Activated CD4-positive, CD25-positive, alpha-beta regulatory T cell treated with anti-CD3 and anti-CD28 coated beads, Interleukin-2, amount 50 U/mL, for 24 hours (primary cell): ENCODE results near the gene FOXP3.
A peak's percentile ranks its signal among the peaks of the same experiment; 100 is the strongest.

Experiments
- ATAC-seq, 2 donors: fragments of 150-1000 bp; cut with Tn5 transposase; one replicate each; pipeline ENCODE4 v1.10.0; 2021; ENCODE audit warnings: mild to moderate bottlenecking in 1 of 2, moderate library complexity in 1 of 2

The FOXP3 gene

GRCh38 chrX:49273181-49273727, 8.7 kb upstream of the FOXP3 start:
- peak; percentile 9 to 18 for ATAC-seq

- ATAC-seq = no peak
Observed at GRCh38 chrX:49272421-49272820, 7.9 kb upstream of the FOXP3 start.

GRCh38 chrX:49271341-49271740, 6.8 kb upstream of the FOXP3 start:
- no peak for ATAC-seq

GRCh38 chrX:49270249-49270921, 5.9 kb upstream of the FOXP3 start:
- ATAC-seq = no peak

DNA sequence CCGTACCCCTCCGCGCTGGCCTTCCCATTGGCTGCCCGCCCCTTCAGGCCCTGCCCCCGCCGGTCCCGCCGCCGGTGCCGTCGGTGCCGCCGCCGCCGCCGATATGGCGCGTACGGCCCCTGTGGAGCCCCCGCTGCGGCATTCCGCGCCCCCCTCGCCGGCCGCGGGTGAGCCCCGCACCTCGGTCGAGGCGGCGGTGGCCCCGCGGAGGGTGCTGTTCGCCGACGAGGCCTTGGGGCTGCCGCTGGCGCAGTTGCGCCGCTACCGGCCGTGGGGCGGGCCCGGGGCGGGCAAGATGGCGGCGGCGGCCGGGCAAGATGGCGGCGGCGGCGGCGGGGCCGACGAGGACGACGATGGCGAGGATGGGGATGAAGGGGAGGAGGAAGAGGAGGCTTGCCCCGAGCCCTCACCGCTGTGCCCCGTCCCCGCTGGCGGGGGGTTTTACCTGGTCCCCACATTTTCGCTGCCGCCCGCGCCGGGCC, 5.3 kb upstream of the FOXP3 start, which contains the start of gene PPP1R3F:
Gene PPP1R3F, plus strand, starts transcription at position 27 of the 482 bp plus-strand sequence. Its CDS starts 77 bp downstream, at position 104.
- ATAC-seq = no peak

DNA sequence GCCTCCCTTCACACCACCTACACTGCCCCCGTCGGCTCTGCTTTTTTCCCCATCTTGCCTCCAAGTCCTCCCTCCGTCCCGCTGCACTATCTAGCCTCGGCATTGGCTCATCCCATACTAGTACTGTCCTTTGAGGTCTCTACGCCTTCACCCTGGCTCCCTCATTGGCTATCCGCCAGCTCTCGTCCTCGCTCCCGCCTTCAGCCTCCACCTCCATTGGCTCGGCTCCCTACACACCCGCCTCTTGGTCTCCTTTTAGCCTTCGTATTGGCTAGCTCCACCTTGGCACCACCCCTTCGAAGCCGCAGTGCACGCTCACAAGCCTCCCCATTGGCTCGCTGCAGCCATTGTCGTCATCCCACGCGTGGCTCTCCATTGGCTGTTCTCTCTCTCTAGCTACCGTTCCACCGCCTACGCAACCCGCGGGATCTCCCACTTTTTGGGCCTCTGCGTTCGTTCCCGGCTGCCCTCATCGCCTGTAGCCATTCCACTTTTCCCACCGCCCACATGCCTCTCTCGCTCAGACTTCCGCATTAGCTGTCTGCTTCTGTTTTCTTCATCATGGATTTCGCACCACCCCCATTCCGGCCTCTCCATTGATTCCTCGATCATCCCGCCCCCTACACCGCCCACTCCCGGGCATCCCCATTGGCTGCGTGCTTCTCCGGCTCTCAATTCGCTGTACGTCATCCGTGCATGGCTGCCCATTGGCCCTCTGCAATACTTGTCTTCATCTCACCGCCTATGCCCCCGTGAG, 4.7 kb upstream of the FOXP3 start:
- ATAC-seq = peak; percentile 65 to 72

GRCh38 chrX:49268702-49269009, 4.1 kb upstream of the FOXP3 start:
- no peak for ATAC-seq

DNA sequence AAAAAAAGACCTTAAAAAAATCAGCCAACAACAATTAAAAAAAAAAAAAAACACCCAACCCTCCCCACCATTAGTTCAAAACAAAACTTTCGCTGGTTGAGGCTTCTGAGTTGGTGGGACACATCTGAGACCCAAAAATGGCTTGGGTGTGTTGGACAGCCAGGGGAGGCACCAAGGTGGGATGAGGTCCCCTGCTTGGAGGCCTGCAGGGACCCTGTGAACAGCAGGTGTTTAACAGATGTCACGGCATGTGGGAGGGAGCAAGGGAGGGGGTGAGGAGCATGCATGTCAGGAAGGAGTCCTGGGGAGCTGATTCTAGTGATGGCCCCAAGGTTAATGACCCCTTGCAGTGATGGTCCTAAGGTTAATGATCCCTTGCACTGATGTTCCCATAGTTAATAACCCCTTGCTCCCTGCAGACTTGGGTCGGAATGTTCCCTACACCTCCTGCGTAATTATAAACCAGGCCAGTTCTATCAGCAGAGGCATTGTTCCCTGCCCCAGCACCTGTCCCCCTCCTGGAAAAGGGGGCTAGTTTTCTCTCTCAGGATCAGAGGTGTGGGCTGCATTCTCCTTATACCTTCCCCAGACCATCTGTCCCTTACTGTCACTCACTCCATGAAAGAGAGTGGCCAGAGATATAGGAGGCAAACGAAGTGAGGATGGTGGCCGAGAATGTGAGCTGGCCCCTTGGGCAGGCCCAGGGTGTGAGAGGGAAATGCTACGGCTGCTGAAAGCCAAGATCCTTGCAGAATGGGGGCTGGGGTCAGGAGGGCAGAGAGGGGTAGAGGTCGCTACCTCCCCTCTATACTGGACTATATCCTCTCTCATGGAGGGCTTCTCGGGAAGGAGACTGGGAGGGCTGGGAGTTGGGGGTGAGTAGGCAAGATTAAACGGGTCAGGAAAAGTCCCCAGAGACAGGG, 2.3 kb upstream of the FOXP3 start:
- no peak for ATAC-seq

DNA sequence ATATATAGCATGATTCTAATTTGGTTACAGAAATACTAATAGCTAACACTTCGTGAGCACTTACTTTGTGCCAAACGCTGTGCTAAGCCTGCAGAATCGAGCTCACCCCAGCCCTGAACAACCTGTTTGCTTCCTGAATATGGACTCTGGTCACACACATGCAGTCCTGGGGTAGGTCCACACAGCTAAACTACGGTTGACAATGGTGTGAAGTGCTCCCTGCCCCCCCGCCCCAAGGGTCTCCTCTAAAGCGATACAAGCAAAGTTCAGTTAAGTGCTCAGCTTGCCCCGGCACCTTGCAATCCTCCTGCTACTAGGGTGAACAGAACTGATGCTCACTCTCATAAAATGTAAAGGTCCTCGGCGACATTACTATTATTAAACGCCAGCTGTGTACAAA, 879 bp downstream of the FOXP3 start:
- ATAC-seq = no peak

DNA sequence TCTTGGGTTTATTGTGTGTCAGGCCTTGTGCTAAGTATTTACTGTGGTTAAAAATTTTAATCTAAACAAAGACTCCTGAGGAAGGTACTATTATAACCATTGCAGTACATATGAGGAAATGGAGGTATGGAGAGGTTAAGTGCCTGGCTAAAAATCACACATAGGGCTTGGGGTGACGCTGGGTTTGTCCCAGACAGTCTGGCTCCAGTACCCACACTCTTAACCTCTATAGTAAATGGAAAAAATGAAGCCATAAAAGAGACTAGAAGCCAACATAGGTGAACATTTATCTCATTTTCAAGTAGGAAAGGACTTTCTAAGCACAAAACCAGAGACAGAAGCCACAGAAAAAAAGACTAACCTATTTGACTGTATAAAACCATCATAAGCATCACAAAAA, 1.9 kb downstream of the FOXP3 start:
- ATAC-seq = no peak

DNA sequence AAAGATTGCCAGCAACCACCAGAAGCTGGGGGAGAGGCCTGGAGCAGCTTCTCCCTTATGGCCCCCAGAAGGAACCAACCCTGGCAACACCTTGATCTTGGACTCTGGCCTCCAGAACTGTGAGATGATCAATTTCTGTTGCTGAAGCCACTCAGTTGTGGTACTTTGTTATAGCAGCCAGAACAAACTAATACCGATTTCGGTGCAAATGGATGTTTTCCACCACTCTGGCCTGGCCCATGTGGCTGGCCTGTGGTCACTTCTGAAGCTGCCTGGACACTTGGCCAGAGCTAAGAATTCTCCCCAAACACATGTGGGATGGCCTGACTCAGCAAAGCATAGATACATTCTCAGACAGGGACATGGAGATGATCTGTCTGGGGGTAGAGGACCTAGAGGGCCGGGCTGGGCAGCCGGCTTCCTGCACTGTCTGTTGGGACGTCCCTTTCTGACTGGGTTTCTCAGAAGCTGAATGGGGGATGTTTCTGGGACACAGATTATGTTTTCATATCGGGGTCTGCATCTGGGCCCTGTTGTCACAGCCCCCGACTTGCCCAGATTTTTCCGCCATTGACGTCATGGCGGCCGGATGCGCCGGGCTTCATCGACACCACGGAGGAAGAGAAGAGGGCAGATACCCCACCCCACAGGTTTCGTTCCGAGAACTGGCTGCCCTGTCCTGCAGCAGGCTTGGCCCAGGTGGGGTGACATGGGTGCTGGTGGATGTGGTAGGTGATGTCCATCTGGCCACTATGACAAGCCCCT, 4.1 kb downstream of the FOXP3 start:
- peak; percentile 31 to 37 for ATAC-seq

DNA sequence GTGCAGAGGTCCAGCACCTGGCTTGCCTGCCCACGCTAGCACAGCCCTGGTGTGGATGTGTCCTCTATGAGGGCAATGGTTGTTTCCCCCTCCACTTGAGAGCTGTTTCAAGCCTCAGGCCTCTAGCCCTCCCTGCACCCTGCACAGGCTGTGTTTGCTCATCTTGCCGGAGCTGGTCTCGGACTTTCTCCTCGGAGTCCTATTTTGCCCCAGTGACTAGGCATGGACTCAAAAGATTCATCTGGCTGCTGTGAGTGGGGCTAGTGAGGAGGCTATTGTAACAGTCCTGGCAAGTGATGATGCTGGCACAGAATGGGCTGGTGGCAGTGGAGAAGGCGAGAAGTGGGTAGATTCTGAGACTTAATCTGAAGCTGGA, 5.8 kb downstream of the FOXP3 start:
- no peak for ATAC-seq

- peak; percentile 17 to 18 for ATAC-seq
Observed at GRCh38 chrX:49257846-49258748, 6.4 kb downstream of the FOXP3 start.

DNA sequence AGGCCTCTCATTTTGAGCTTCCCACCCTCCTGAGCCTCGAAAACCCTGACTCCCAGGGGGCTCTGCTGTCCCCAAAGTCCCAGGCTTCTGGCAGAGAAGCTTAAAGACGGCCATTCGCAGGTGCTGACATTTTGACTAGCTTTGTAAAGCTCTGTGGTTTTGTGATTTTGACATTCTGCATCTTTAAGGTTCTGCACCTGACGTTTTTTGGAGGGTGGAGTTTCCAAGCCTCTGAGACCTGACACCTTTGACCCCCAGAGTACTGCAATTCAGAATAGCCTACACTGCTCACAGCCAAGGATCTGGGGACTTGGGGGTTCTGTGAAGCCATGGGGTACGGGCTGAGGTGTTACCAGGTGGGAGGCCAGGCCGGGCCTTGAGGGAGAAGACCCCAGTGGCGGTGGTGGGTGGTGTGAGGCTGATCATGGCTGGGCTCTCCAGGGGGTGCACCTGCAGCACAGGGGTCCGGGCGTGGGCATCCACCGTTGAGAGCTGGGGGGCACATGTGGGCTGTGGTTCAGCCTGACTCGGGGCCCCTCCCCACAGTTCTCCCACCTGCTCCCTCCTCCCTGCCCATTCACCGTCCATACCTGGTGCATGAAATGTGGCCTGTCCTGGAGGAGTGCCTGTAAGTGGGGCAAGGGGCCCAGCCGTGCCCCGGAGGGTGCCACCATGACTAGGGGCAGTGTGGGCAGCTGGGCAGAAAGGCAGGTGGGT, 7.3 kb downstream of the FOXP3 start:
- ATAC-seq = no peak

DNA sequence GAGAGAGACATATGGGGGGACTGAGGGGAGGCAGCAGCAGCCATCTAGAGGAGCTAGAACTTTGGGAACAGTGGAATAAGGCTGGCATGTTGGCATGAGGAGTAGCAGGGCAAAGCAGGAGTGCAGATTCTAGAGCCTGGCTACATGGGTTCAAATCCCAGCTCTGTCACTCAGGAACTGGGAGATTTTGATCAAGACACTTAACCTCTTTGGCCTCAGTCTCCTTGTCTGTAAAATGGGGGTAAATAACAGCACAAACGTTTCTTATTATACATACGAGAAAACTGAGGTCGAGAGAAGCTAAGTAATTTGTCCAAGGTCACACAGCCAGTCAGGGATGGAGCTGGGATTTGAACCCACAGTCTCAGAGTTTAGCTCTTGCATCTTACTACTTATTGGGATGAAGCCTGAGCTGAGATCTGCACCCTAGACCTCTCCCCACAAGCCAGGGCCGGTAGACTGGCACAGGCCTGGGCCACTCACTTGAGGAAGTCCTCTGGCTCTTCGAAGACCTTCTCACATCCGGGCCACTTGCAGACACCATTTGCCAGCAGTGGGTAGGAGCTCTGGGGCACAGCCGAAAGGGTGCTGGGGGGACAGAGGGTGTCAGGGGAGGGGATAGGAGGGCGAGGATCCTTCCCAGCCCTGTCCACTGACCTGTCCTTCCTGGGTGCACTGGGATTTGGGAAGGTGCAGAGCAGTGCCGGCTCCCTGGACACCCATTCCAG, 8.1 kb downstream of the FOXP3 start:
- no peak for ATAC-seq

DNA sequence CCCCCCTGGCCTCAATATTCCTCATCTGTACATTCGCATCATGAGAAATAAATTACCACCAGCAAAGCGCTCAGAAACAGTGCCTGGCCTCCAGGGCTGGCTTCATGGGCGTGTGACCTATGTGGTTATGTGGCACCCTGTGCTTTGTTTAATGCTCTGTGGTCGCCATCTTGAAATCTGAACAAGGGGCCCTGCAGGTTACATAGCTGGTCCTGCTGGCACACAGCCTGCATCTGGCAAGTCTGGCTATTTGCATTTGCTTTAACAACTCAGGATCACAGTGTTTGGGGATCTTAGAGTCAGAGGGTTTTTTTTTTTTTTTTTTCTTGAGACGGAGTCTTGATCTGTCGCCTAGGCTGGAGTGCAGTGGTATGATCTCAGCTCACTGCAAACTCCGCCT, 9.9 kb downstream of the FOXP3 start:
- no peak for ATAC-seq

DNA sequence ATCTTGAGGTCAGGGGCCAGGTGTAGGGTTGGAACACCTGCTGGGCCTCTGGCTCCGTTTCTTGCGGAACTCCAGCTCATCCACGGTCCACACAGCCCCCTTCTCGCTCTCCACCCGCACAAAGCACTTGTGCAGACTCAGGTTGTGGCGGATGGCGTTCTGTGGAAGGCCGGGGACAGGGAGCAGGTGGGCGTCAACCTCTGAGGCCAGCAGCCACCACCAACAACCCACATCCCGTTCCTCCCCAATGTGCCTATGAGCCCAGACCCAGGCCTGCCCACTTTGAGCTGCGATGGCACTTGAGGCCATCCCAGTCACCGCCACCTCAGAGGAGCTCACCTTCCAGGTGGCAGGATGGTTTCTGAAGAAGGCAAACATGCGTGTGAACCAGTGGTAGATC, 13.2 kb downstream of the FOXP3 start:
- no peak for ATAC-seq

- ATAC-seq = peak; percentile 32 to 35
Observed at GRCh38 chrX:49250578-49250977, 13.9 kb downstream of the FOXP3 start.

GRCh38 chrX:49250066-49250465, 14.4 kb downstream of the FOXP3 start:
- no peak for ATAC-seq

DNA sequence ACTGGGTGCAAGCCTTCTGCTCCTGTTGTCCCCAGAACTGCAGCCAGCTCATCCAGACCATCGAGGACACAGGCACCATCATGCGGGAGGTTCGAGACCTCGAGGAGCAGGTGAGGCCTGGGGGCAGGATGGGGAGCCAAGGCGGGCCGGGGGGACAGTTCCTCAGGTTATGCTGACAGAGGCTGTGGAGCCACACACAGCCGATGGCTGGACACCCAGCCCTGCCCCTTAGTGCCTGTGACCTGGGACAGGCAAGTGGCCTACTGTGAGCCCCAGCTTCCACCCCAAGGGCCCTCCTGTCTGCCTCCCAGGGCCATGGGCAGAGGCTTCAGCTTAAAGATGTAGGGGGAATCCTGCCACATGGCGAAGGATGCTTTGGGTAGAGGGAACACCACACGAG, 14.9 kb downstream of the FOXP3 start:
- ATAC-seq = peak; percentile 2
